ENCODE data around the gene SIM1.

The SIM1 gene

GRCh38 chr6:100347901-100348550 is 116.7 kb downstream of the SIM1 start:
- DNase-seq = no peak

- DNase-seq = no peak
Measured at GRCh38 chr6:100346828-100347227, 117.9 kb downstream of the SIM1 start.

- DNase-seq = no peak
Measured at GRCh38 chr6:100346203-100346602, 118.5 kb downstream of the SIM1 start.

- no peak for DNase-seq
Measured at GRCh38 chr6:100344761-100345160, 120.0 kb downstream of the SIM1 start.

GRCh38 chr6:100344321-100344720 is 120.4 kb downstream of the SIM1 start:
- no peak for DNase-seq

- no peak for DNase-seq
Measured at GRCh38 chr6:100343316-100344077, 121.2 kb downstream of the SIM1 start.

- DNase-seq = no peak
Measured at GRCh38 chr6:100342830-100343229, 121.9 kb downstream of the SIM1 start.

GRCh38 chr6:100339574-100340255 is 125.0 kb downstream of the SIM1 start:
- no peak for DNase-seq

- no peak for DNase-seq
Measured at GRCh38 chr6:100338090-100338489, 126.6 kb downstream of the SIM1 start.

GRCh38 chr6:100336876-100337275 is 127.8 kb downstream of the SIM1 start:
- DNase-seq = no peak

- no peak for DNase-seq
Measured at GRCh38 chr6:100335991-100336390, 128.7 kb downstream of the SIM1 start.

Data from NCI-H1417 treated with DMSO at 0.1 percent for 48 hours (cell line).